Measurements from ENCODE around the gene MAX. TPM values are rescaled to one million over a fixed set of nuclear protein-coding genes. Genes with fewer than 3 reads are reported as not detected.
A peak's percentile ranks its signal among the peaks of the same experiment; 100 is the strongest.

MAX gene, protein sequence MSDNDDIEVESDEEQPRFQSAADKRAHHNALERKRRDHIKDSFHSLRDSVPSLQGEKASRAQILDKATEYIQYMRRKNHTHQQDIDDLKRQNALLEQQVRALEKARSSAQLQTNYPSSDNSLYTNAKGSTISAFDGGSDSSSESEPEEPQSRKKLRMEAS
- 38.7 and 43.0 TPM in 2 replicates for total RNA-seq
- polyA plus RNA-seq (2012): 64.7 TPM

- DNase-seq (ENCODE audit: low read depth): peak; percentile 99
Measured at GRCh38 chr14:65102441-65103149, at the start of gene MAX. Gene MAX, minus strand, starts transcription at chr14:65102517. Its CDS starts 178 bp downstream, at chr14:65102339.

DNA sequence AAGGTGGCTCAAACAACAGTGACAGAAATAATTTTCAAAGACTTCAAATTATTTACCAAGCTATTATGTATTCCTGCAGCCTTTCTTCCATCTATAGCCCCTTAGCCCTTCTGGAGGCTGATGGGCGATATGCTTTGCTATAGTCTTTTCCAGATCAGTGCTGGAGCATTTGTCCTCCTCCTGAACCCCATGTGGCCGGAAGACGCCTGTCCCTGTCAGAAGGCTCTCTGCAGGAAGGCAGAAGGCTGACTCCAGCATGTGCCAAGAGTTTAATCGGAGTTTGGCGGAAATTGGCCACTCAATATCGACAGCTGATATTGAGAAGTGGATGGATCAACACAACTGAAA is 49.3 kb upstream of the MAX start:
- DNase-seq (ENCODE audit: low read depth): no peak

DNA sequence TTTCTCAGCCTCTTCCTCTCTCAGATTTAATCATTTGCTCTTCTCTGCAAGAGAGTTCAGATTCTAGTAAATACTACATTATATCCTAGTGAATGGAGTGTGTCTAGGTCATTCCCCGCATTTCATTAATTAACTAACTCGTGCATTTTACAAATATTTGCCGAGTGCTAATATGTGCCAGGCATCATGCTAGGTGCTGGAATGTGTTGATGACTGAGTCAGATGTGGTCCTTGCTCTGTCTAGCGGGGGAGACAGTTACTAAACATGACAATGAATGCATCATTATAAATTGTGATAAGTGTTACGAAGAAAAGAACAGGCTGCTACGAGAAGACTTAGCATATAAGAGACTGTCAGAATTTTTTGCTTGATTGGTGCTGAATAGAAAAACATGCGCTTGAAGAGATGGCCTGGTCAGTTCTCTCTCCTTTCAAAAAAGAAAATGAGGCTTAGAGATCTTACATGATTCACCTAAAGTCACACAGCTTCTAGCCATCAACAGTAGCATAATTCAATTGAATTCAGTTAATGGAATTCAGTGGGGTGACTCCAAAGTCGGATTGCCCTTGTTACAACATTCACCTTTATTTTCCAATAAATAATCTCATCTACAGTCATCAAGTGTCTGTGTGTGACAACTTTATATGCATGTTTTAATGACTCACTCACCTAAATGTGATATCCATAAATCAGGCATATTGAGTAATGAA is 48.7 kb upstream of the MAX start:
- DNase-seq (ENCODE audit: low read depth): no peak

DNA sequence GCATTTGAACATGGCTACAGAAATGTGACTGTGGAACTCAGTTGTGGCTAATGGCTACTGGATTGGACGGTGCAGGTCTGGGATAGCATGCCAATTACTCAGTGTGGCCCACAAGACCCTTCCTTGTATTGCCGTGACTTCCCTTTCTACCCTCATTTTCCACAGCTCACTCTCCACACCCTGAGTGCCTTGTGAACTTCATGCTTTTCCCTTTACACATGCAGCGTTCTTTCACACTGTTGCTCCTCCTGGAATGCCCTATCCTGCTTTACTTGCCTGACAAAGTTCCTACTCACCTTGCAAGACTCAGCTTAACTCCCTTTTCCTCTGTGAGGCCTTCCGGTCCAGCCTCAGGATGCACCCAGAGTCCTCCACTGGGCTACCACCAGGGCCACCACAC is 46.8 kb upstream of the MAX start:
- DNase-seq (ENCODE audit: low read depth): no peak

DNA sequence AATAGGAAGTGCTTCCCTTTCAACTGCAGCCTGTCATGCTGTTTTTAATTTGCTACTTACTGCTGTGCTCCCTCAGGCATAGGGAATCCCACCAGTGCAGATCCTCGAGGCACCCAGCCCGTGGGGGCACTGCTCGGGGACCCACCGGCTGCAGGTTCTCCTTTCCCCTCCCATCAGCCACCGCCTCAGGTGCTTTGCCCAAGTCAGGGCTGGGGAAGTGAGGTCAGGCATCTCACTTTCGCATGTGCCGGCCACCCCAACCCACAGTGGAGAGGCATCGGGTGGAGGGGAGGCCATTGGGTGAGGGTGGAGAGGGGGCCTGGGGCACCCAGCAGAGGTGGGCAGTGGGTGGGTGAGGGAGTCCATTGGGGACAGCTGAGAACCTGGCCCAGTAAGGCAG is 41.9 kb upstream of the MAX start:
- DNase-seq (ENCODE audit: low read depth): no peak

DNA sequence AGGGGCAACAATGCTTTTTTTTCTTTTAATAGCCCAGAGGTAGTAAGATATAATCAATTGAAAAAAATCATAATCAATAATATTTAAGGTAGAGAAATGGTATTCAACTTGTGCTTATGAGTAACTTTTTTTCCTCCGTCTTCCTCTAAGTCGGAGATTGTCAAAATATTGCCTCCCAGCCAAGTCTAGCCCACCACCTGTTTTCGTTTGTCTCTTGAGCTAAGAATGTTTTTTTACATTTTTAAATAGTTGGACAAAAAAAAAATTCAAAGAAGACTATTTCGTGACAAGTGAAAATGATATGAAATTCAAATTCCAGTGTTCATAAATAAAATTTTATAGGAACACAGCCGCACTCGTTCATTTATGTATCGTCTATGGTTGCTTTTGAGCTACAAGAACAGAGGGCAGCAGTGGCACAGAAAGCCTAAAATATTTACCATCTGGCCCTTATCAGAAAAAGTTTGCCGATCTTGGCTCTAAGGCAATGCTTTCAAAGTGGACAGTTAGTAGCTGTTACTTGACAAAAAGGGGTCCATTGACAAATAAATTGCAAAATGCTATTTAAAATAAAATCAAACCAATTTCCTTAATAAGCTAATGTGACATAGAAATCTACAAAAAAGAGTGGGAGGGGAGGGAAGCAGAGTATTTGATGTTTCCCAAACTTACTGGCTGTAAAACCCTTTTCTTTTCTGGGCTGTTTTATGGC is 40.8 kb upstream of the MAX start:
- no peak for DNase-seq (ENCODE audit: low read depth)

- no peak for DNase-seq (ENCODE audit: low read depth)
Measured at GRCh38 chr14:65142429-65142828, 40.1 kb upstream of the MAX start.

- no peak for DNase-seq (ENCODE audit: low read depth)
Measured at GRCh38 chr14:65141523-65141922, 39.2 kb upstream of the MAX start.

DNA sequence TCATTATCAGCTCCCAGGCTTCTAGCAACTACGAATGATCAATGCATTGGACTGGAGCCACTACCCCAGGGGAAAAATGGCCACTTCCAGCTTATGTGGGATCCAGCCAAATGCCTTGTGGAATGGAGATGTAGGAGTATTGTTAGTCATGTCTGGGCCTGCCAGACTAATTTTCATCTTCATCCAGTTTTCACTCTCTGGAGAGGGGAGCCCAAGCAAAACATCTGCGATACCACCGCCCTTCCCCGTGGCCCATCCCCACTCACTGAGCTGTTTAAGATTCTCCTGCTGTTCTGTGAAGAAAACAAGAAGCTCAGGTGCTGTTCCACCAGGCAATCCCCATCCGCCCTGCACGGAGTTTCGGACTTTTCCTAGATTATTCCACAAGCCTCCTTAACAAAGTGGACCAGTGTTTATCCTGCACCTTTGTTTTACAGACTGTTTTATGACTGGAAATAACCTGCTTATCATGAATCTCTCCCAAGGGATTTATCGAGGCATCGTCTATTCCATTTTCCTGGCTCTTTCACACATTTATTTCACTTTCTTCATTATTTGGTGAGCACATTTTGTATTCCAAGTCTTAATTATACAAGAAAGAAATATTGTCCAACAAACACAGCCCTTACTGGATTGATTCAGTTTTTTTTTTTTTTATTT is 35.5 kb upstream of the MAX start:
- DNase-seq (ENCODE audit: low read depth): no peak

GRCh38 chr14:65134651-65135579 is 32.6 kb upstream of the MAX start:
- DNase-seq (ENCODE audit: low read depth): no peak

- no peak for DNase-seq (ENCODE audit: low read depth)
Measured at GRCh38 chr14:65132855-65133254, 30.5 kb upstream of the MAX start.

DNA sequence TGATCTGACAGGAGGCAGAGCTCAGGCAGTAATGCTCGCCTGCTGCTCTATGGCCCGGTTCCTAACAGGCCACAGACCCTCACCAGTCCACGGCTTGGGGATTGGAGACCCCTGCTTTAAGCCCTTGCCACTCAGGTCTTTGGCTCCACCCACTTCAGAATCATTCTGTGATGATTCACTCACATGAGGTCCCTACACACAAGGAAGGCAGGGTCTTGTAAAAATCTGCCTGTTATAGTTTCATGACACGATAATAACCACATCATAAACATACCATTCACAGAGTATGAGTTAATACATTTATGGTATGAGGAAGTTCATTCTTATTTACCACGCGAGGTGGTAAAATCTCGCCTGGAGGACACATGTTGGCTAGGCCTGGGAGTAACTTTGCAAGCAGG is 29.0 kb upstream of the MAX start:
- peak; percentile 5 for DNase-seq (ENCODE audit: low read depth)

DNA sequence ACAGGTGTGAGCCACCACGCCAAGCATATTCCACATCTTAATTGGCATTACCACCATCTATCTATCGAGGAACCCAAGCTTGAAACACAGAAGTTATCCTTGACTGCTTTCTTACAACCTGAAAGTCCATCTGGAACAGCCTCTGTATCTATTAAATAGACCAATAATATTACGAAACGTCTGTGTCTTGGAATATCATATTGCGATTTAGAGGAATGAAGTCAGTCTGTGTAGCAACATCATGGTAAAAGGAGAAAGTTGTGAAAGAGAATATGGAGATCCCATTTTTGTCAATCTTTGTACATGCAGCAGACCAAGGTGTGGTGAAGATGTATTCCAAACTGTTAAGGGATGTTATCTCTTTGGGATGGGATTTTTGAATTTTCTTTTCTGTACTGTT is 25.8 kb upstream of the MAX start:
- DNase-seq (ENCODE audit: low read depth): no peak

GRCh38 chr14:65117769-65118745 is 15.7 kb upstream of the MAX start:
- peak; percentile 52 for DNase-seq (ENCODE audit: low read depth)

- DNase-seq (ENCODE audit: low read depth): no peak
Measured at GRCh38 chr14:65115615-65116014, 13.3 kb upstream of the MAX start.

GRCh38 chr14:65110525-65110924 is 8.2 kb upstream of the MAX start:
- no peak for DNase-seq (ENCODE audit: low read depth)

GRCh38 chr14:65109357-65109756 is 7.0 kb upstream of the MAX start:
- no peak for DNase-seq (ENCODE audit: low read depth)

GRCh38 chr14:65107200-65107599 is 4.9 kb upstream of the MAX start:
- DNase-seq (ENCODE audit: low read depth): no peak

GRCh38 chr14:65106736-65107135 is 4.4 kb upstream of the MAX start:
- DNase-seq (ENCODE audit: low read depth): no peak
